NCI-H2171 (cell line): ENCODE results near the gene ACTL8.

Experiments
- DNase-seq: peaks from one replicate; lab custom pipeline; 2025; lab: John Stamatoyannopoulos, UW

The ACTL8 gene

GRCh38 chr1:17875882-17876280 is 120.7 kb downstream of the ACTL8 start:
- no peak for DNase-seq
